Naive thymus-derived CD8-positive, alpha-beta T cell (primary cell): Measurements from ENCODE around the gene EYS. TPM values are rescaled to one million over a fixed set of nuclear protein-coding genes. Genes with fewer than 3 reads are reported as not detected.

Source experiments
- ATAC-seq, 2 donors: fragments of 150-1000 bp; cut with Tn5 transposase in 1 of 2; sonication (Bioruptor Pico), chemical (Tn5 transposase) in 1 of 2; 1 replicate in 1 of 2; 2 replicates in 1 of 2; pipeline ENCODE4 v1.10.0; 2021; ENCODE audit warnings: mild to moderate bottlenecking in 2 of 2, moderate library complexity in 2 of 2
- POLR2A ChIA-PET: fragments of 350-600 bp; sonication (Branson Sonifier 250); formaldehyde crosslinking; loops from one replicate; lab custom pipeline; 2021; ENCODE audit warnings: antibody characterized with exemption; lab: Charles Lee
- DNase-seq, 10 donors: peaks; one replicate each; pipeline versions ENCODE4 v3.0.0 to v3.0.0-alpha.2; 2020 to 2022
- H3K27ac Mint-ChIP-seq, 10 donors: one replicate each; pipeline ENCODE4 v1.8.0; 2020 to 2022; ENCODE audit warnings: mild to moderate bottlenecking in 10 of 10, mixed read lengths in 10 of 10, moderate library complexity in 4 of 10, inconsistent platforms in 1 of 10
- H3K27me3 Mint-ChIP-seq, 5 donors: one replicate each; pipeline ENCODE4 v1.8.0; 2021 to 2022; ENCODE audit warnings: mixed read lengths in 5 of 5
- H3K36me3 Mint-ChIP-seq, 3 donors: one replicate each; pipeline ENCODE4 v1.8.0; 2020 to 2022; ENCODE audit warnings: mixed read lengths in 3 of 3, mild to moderate bottlenecking in 2 of 3, inconsistent platforms in 1 of 3
- H3K4me1 Mint-ChIP-seq, 4 donors: one replicate each; pipeline ENCODE4 v1.8.0; 2021 to 2022; ENCODE audit warnings: mixed read lengths in 4 of 4
- H3K4me3 Mint-ChIP-seq, 10 donors: one replicate each; pipeline ENCODE4 v1.8.0; 2020 to 2022; ENCODE audit warnings: mild to moderate bottlenecking in 10 of 10, mixed read lengths in 10 of 10, moderate library complexity in 6 of 10, inconsistent platforms in 1 of 10
- H3K9me3 Mint-ChIP-seq, 9 donors: one replicate each; pipeline ENCODE4 v1.8.0; 2020 to 2022; ENCODE audit warnings: mixed read lengths in 9 of 9, mild to moderate bottlenecking in 3 of 9, inconsistent platforms in 1 of 9, moderate library complexity in 1 of 9
- polyA plus RNA-seq, 3 donors: library from polyadenylated mRNA; unstranded; fragments of 300-500 nt; fragmentation: Illumina TruSeq; gene quantifications; one replicate each; pipeline ENCODE4 v1.2.3, GENCODE V29; 2021
- total RNA-seq, 8 experiments: library from RNA in 2 of 8; stranded (reverse) in 2 of 8; gene quantifications; one replicate each; pipeline ENCODE4 v1.2.3 and lab custom pipeline; 2021 to 2026

Gene EYS
- total and polyA plus RNA-seq, 5 experiments from 2014 or later, result 0.07 to 0.09 TPM; not detected in 3

GRCh38 chr6:64214373-64214772, 1492.7 kb downstream of the EYS start:
- POLR2A ChIA-PET, result no interaction called here
- no peaks in the 10 kb centered on the region for H3K36me3 Mint-ChIP-seq
- no peak overlapping the region for H3K4me3 Mint-ChIP-seq
- no peaks in the 10 kb centered on the region for H3K4me1 Mint-ChIP-seq
- H3K9me3 Mint-ChIP-seq, result peaks cover 0 to 13% (median 3%) of the 10 kb centered on the region in 9 donors
- H3K27ac Mint-ChIP-seq, result no peak overlapping the region
- no peaks in the 10 kb centered on the region for H3K27me3 Mint-ChIP-seq
- ATAC-seq, result no peak
- no peak for DNase-seq

- no peak for ATAC-seq
- H3K4me3 Mint-ChIP-seq, result no peak overlapping the region
- H3K36me3 Mint-ChIP-seq, result no peaks in the 10 kb centered on the region
- H3K27me3 Mint-ChIP-seq, result no peaks in the 10 kb centered on the region
- peaks cover 0 to 9% (median 3%) of the 10 kb centered on the region in 9 donors for H3K9me3 Mint-ChIP-seq
- no peaks in the 10 kb centered on the region for H3K4me1 Mint-ChIP-seq
- no peak overlapping the region for H3K27ac Mint-ChIP-seq
- no peak for DNase-seq
- POLR2A ChIA-PET, result no interaction called here
Measured at GRCh38 chr6:64213697-64214096, 1493.3 kb downstream of the EYS start.

DNA sequence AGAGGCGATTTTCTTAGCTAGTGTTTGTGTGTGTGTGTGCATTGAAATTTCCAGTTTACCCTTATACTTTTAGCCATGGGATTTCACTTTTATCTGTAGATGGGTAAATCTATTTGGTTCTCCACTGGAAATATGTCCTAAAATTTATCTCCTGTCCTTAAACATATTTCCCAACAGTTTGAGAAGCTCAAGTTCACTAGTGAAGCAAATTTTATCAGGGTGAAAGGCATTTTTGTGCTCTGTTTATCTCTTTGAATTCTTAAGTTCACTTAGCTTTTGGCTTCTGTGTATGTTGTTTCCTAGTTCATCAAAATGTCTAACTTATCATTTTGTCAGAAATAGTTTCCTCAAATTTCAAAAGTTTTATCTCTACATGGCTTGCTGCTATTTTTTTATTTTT, 1509.8 kb downstream of the EYS start:
- ATAC-seq (no peak), DNase-seq (no peak)
- Mint-ChIP-seq H3K4me3 (no peak overlapping the region), H3K36me3 (no peaks in the 10 kb centered on the region), H3K9me3 (peaks cover 0 to 11% (median 3%) of the 10 kb centered on the region in 9 donors), H3K4me1 (no peaks in the 10 kb centered on the region), H3K27ac (no peak overlapping the region), H3K27me3 (no peaks in the 10 kb centered on the region)
- POLR2A ChIA-PET, result no interaction called here

DNA sequence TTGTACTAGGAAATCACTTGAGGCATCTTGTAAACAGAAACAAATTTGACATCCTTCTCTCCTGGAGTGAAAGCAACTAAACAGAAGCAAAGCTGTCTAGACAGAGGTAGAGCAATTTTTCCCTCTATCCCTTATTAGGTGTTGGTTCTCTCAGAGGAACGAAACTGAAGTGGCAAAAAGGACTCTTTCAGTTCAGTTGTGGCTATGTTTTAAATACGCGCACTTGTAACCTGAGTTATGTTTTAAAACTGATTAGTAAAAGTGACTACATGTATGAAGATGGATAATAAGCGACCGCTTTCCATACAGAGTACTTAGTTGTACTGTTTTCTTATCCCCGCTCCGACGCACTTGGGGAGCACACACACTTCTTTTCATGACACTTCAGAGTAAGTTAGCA, 1520.4 kb downstream of the EYS start:
- no peaks in the 10 kb centered on the region for H3K36me3 Mint-ChIP-seq
- POLR2A ChIA-PET, result no interaction called here
- DNase-seq (no peak), ATAC-seq (no peak)
- H3K9me3 Mint-ChIP-seq, result peaks cover 0 to 13% (median 4%) of the 10 kb centered on the region in 9 donors
- H3K4me3 Mint-ChIP-seq, result no peak overlapping the region
- H3K4me1 Mint-ChIP-seq, result no peaks in the 10 kb centered on the region
- no peaks in the 10 kb centered on the region for H3K27me3 Mint-ChIP-seq
- H3K27ac Mint-ChIP-seq, result no peak overlapping the region

GRCh38 chr6:64185621-64186020, 1521.4 kb downstream of the EYS start:
- peaks cover 0 to 13% (median 2%) of the 10 kb centered on the region in 9 donors for H3K9me3 Mint-ChIP-seq
- no peaks in the 10 kb centered on the region for H3K4me1 Mint-ChIP-seq
- ATAC-seq (no peak), DNase-seq (no peak)
- no peaks in the 10 kb centered on the region for H3K27me3 Mint-ChIP-seq
- POLR2A ChIA-PET, result no interaction called here
- H3K36me3 Mint-ChIP-seq, result no peaks in the 10 kb centered on the region
- H3K4me3 Mint-ChIP-seq, result no peak overlapping the region
- no peak overlapping the region for H3K27ac Mint-ChIP-seq

- ATAC-seq (no peak), DNase-seq (no peak)
- POLR2A ChIA-PET, result no interaction called here
- Mint-ChIP-seq H3K27ac (no peak overlapping the region), H3K9me3 (peaks cover 0 to 17% (median 4%) of the 10 kb centered on the region in 9 donors), H3K36me3 (no peaks in the 10 kb centered on the region), H3K27me3 (no peaks in the 10 kb centered on the region), H3K4me1 (no peaks in the 10 kb centered on the region), H3K4me3 (no peak overlapping the region)
Measured at GRCh38 chr6:64175296-64175695, 1531.7 kb downstream of the EYS start.

- no peaks in the 10 kb centered on the region for H3K27me3 Mint-ChIP-seq
- H3K27ac Mint-ChIP-seq, result no peak overlapping the region
- peaks cover 0 to 10% (median 4%) of the 10 kb centered on the region in 9 donors for H3K9me3 Mint-ChIP-seq
- no peaks in the 10 kb centered on the region for H3K36me3 Mint-ChIP-seq
- no peak overlapping the region for H3K4me3 Mint-ChIP-seq
- POLR2A ChIA-PET, result no interaction called here
- ATAC-seq, result no peak
- no peak for DNase-seq
- H3K4me1 Mint-ChIP-seq, result no peaks in the 10 kb centered on the region
Measured at GRCh38 chr6:64170316-64170715, 1536.7 kb downstream of the EYS start.

- ATAC-seq (no peak), DNase-seq (no peak)
- H3K27ac Mint-ChIP-seq, result no peak overlapping the region
- H3K4me1 Mint-ChIP-seq, result no peaks in the 10 kb centered on the region
- POLR2A ChIA-PET, result no interaction called here
- no peaks in the 10 kb centered on the region for H3K36me3 Mint-ChIP-seq
- no peaks in the 10 kb centered on the region for H3K27me3 Mint-ChIP-seq
- peaks cover 0 to 10% (median 2%) of the 10 kb centered on the region in 9 donors for H3K9me3 Mint-ChIP-seq
- H3K4me3 Mint-ChIP-seq, result no peak overlapping the region
Measured at GRCh38 chr6:64160486-64160885, 1546.5 kb downstream of the EYS start.

DNA sequence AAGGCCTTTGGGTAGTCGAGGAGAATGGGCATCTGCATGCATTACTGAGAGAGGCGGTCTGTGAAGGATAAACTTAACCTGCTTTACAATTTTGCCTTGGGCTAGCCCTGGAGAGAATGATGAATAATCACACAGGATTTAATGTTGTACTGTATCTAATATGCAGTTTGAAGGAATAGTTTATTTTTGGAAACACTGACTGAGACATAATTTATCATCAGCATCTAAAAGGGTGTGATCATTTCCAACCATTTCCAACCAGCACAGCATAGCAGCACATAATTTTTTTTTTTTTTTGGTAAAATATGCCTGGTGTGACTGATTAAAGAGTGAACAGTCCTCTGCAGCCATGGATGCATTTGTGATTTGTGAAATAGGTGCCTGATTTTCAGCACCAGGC, 1552.0 kb downstream of the EYS start:
- Mint-ChIP-seq H3K27ac (no peak overlapping the region), H3K9me3 (peaks cover 0 to 13% (median 2%) of the 10 kb centered on the region in 9 donors), H3K4me3 (no peak overlapping the region), H3K4me1 (no peaks in the 10 kb centered on the region), H3K27me3 (no peaks in the 10 kb centered on the region), H3K36me3 (no peaks in the 10 kb centered on the region)
- DNase-seq, result no peak
- no peak for ATAC-seq
- POLR2A ChIA-PET, result no interaction called here

DNA sequence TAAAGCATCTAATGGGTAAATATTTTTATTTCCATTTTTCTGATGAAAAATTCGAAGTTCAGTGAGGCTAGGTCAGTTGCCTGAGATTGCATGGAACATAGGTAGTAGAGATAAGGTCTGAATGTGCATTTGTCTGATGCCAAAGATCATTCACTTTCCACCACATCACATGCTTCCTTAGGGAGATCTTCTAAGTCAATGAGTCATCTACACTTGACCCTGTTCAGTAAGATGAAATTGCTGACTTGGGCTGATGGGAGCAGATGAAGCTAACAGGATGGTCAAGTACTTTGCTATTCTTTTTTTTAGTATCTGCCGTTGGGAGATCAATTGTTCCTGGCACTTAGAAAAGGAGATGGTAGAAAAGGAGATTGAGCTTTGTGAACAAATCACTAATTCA, 1560.2 kb downstream of the EYS start:
- H3K27ac Mint-ChIP-seq, result no peak overlapping the region
- ATAC-seq (no peak), DNase-seq (no peak)
- peaks cover 0 to 10% (median 0%) of the 10 kb centered on the region in 9 donors for H3K9me3 Mint-ChIP-seq
- H3K36me3 Mint-ChIP-seq, result no peaks in the 10 kb centered on the region
- no peaks in the 10 kb centered on the region for H3K27me3 Mint-ChIP-seq
- H3K4me3 Mint-ChIP-seq, result no peak overlapping the region
- POLR2A ChIA-PET, result no interaction called here
- no peaks in the 10 kb centered on the region for H3K4me1 Mint-ChIP-seq

DNA sequence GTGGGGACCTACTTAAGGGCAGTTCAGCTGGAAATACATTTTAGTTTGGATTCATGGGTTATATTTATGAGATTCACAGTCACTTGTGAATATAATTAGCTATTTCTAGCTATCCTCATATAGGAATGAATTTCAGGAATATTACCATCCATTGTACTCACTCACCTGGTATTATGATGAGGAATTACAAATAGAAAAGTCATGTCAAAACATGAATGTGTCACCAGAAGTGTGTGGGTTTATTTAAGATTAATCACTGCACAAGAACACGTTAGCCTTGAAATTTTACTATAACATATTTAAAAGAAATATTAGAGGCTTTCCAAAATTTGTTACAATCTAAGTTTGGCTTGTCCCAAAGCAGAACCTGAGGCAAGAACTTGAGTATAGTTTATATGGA, 1560.9 kb downstream of the EYS start:
- Mint-ChIP-seq H3K27me3 (no peaks in the 10 kb centered on the region), H3K4me3 (no peak overlapping the region), H3K4me1 (no peaks in the 10 kb centered on the region), H3K36me3 (no peaks in the 10 kb centered on the region), H3K9me3 (peaks cover 0 to 10% (median 0%) of the 10 kb centered on the region in 9 donors), H3K27ac (no peak overlapping the region)
- POLR2A ChIA-PET, result no interaction called here
- ATAC-seq (no peak), DNase-seq (no peak)

- H3K36me3 Mint-ChIP-seq, result no peaks in the 10 kb centered on the region
- no peaks in the 10 kb centered on the region for H3K27me3 Mint-ChIP-seq
- H3K4me3 Mint-ChIP-seq, result no peak overlapping the region
- DNase-seq (no peak), ATAC-seq (no peak)
- H3K4me1 Mint-ChIP-seq, result no peaks in the 10 kb centered on the region
- POLR2A ChIA-PET, result no interaction called here
- peaks cover 0 to 10% (median 0%) of the 10 kb centered on the region in 9 donors for H3K9me3 Mint-ChIP-seq
- H3K27ac Mint-ChIP-seq, result no peak overlapping the region
Measured at GRCh38 chr6:64145658-64146057, 1561.4 kb downstream of the EYS start.

GRCh38 chr6:64143101-64143500, 1563.9 kb downstream of the EYS start:
- Mint-ChIP-seq H3K9me3 (peaks cover 0 to 16% (median 2%) of the 10 kb centered on the region in 9 donors), H3K27me3 (no peaks in the 10 kb centered on the region), H3K4me3 (no peak overlapping the region), H3K27ac (no peak overlapping the region), H3K4me1 (no peaks in the 10 kb centered on the region), H3K36me3 (no peaks in the 10 kb centered on the region)
- POLR2A ChIA-PET, result no interaction called here
- no peak for ATAC-seq
- no peak for DNase-seq

DNA sequence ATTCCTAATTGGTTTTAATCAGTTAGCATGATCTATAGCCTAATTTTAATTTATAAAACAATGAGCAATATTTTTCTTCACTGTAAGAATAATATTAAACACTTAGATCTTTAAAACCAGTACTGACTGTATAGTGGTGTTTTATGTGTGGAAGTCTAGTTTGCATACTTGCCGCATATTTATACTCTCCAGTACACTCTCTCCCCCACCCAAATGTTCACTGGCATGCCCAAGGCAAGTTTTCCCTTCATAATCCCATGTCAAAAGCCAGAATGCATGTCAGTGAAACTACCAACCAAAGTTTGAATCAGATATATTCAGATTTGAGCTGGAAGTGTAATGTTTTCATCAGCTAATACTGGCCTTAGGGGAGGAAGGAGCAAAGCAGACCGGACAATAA, 1565.3 kb downstream of the EYS start:
- no peaks in the 10 kb centered on the region for H3K4me1 Mint-ChIP-seq
- H3K36me3 Mint-ChIP-seq, result no peaks in the 10 kb centered on the region
- DNase-seq (no peak), ATAC-seq (no peak)
- H3K9me3 Mint-ChIP-seq, result peaks cover 0 to 28% (median 2%) of the 10 kb centered on the region in 9 donors
- POLR2A ChIA-PET, result no interaction called here
- no peak overlapping the region for H3K4me3 Mint-ChIP-seq
- H3K27ac Mint-ChIP-seq, result no peak overlapping the region
- no peaks in the 10 kb centered on the region for H3K27me3 Mint-ChIP-seq
